LoVo (cell line): Measurements from ENCODE around the gene TP53I13.

Source experiments
- DNase-seq: peaks from one replicate; pipeline ENCODE4 v3.0.0-alpha.2; 2016; ENCODE audit warnings: low spot score

The TP53I13 gene

GRCh38 chr17:29615492-29616299, 47.2 kb downstream of the TP53I13 start:
- DNase-seq, result peak; percentile 63

- DNase-seq, result no peak
Observed at GRCh38 chr17:29616300-29617048, 48.0 kb downstream of the TP53I13 start.

DNA sequence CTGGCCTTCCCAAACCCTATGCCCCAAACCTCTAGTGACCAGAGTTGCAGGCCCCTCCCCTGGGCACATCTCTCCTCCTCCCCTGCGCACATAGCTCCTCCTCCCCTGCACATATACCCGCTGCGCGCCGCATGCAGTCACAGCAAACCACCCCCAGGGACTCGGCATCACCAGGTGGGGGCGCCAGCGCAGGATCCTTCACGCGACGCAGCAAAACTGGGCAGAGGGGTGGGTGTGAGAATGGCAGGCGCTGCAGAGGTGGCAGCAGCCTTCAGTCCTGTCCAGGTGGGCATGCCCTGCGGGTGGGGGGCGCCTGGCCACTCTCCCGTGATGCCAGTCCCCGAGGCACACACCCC, 48.6 kb downstream of the TP53I13 start:
- DNase-seq, result peak; percentile 32

- peak; percentile 49 for DNase-seq
Observed at GRCh38 chr17:29617481-29618271, 49.2 kb downstream of the TP53I13 start.

- no peak for DNase-seq
Observed at GRCh38 chr17:29618272-29619065, 50.0 kb downstream of the TP53I13 start.

- no peak for DNase-seq
Observed at GRCh38 chr17:29619251-29619650, 50.8 kb downstream of the TP53I13 start.

GRCh38 chr17:29620271-29620670, 51.8 kb downstream of the TP53I13 start:
- DNase-seq, result no peak

DNA sequence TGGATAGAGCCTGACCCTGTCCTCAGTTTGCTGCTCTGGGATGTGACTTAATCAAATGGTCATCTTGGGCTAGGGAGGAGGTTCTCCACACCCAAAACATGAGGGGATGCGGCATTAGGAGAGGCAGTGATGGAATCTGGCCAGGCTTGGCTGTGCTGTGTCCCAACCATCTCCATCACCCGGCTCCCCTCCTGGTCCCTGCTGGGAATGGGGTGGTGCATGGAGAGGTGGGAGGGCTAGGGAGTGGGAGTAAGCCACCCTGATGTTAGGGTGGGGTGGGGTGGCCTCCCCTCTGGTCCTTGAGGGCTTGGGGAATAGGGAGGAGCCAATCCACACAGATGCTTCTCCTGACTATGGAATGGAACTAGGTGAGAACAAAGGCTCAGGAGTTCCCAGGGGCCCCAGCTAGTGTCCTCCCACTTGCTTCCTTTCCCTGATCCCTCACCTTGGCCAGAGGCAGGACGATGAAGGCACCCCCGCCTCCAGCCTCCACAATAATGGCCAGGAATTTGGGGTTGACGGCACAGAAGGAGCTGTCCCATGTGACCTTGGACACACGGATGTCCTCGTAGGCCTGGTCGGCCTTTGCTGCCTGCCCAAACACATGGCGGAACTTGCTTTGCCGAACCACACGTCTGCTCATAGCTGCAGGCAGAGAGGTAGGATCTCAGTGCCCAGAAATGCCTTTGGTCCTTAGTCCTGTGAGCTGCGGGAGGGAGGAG, 52.4 kb downstream of the TP53I13 start:
- no peak for DNase-seq

DNA sequence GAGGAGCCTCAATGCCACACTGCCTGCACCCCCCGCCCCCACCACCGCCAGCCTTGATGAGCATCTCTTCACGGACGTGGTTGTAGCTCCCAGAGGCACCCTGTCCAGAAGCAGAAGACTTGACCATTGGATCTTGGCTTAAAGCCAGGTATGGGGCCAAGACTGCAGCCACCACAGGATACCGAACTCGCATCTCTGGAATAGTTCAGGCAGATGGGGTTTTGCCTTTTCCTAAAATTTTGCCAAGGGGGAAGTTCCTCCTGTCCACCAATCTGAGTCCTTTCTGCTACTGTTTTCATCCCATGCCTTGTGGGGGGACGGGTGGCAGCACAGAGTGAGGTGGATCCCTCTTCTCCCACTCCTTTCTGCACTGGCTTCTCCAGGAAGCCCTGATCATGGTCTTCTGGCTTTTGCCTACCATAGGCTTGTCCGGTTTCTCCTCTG, 53.3 kb downstream of the TP53I13 start:
- DNase-seq, result no peak
